ENCODE results near the gene KIDINS220. TPM values are rescaled to one million over a fixed set of nuclear protein-coding genes. Genes with fewer than 3 reads are reported as not detected.
A peak's percentile ranks its signal among the peaks of the same experiment; 100 is the strongest.

Gene KIDINS220
- total RNA-seq, 1 donor from 2014 or later, result 47.8 TPM

- Mint-ChIP-seq H3K36me3 (ENCODE audit: low read depth, unreplicated experiment) (peaks cover 1% of the 10 kb centered on the region), H3K4me1 (ENCODE audit: low read depth, unreplicated experiment) (peaks cover 16% of the 10 kb centered on the region), H3K27me3 (ENCODE audit: low read depth, unreplicated experiment) (peaks cover 19% of the 10 kb centered on the region), H3K27ac (ENCODE audit: unreplicated experiment) (peak overlapping the region; percentile 10), H3K4me3 (ENCODE audit: unreplicated experiment) (peak overlapping the region; percentile 75), H3K9me3 (ENCODE audit: unreplicated experiment) (peaks cover 4% of the 10 kb centered on the region)
- peak; percentile 66 for DNase-seq (ENCODE audit: low read depth)
- H2AFZ ChIP-seq (ENCODE audit: low read depth, low read length), result peak overlapping the region; percentile 44
- H3K9me3 ChIP-seq (ENCODE audit: insufficient read depth, low read depth, low read length), result no peaks in the 10 kb centered on the region
- no peak for FAIRE-seq
- H4K20me1 ChIP-seq (ENCODE audit: insufficient read depth, low read length), result peaks cover 24% of the 10 kb centered on the region
- H3K4me3 ChIP-seq (ENCODE audit: insufficient read depth, low read depth, low read length), result peak overlapping the region; percentile 59
- peak overlapping the region; percentile 93 for H3K9ac ChIP-seq (ENCODE audit: low read length)
- TF ChIP-seq CTCF (IDR thresholded peaks at IDR 0.05; ENCODE audit: insufficient read depth, low read depth, low read length) (no peak), EZH2 (IDR thresholded peaks at IDR 0.05; ENCODE audit: insufficient read depth, low read length) (no peak)
- H3K79me2 ChIP-seq (ENCODE audit: insufficient read depth, low read length), result peaks cover 25% of the 10 kb centered on the region
- peak overlapping the region; percentile 88 for H3K4me2 ChIP-seq (ENCODE audit: low read length)
- H3K36me3 ChIP-seq (ENCODE audit: insufficient read depth, low read length), result no peaks in the 10 kb centered on the region
- H3K27ac ChIP-seq (ENCODE audit: low read depth, low read length), result peak overlapping the region; percentile 93
- H3K4me1 ChIP-seq (ENCODE audit: insufficient read depth, low read length), result peaks cover 45% of the 10 kb centered on the region
- no peaks in the 10 kb centered on the region for H3K27me3 ChIP-seq (ENCODE audit: insufficient read depth, low read length)
Measured at GRCh38 chr2:8679827-8680731, 157.3 kb downstream of the KIDINS220 start.

GRCh38 chr2:8679567-8679826 is 157.9 kb downstream of the KIDINS220 start:
- Mint-ChIP-seq H3K27ac (ENCODE audit: unreplicated experiment) (peak overlapping the region; percentile 22), H3K36me3 (ENCODE audit: low read depth, unreplicated experiment) (peaks cover 1% of the 10 kb centered on the region), H3K4me1 (ENCODE audit: low read depth, unreplicated experiment) (peaks cover 15% of the 10 kb centered on the region), H3K9me3 (ENCODE audit: unreplicated experiment) (peaks cover 7% of the 10 kb centered on the region), H3K27me3 (ENCODE audit: low read depth, unreplicated experiment) (peaks cover 20% of the 10 kb centered on the region), H3K4me3 (ENCODE audit: unreplicated experiment) (peak overlapping the region; percentile 75)
- Histone ChIP-seq H2AFZ (ENCODE audit: low read depth, low read length) (peak overlapping the region; percentile 32), H3K4me3 (ENCODE audit: insufficient read depth, low read depth, low read length) (peak overlapping the region; percentile 59), H3K4me2 (ENCODE audit: low read length) (peak overlapping the region; percentile 88), H3K9ac (ENCODE audit: low read length) (peak overlapping the region; percentile 93), H3K27ac (ENCODE audit: low read depth, low read length) (peak overlapping the region; percentile 93), H3K79me2 (ENCODE audit: insufficient read depth, low read length) (peaks cover 22% of the 10 kb centered on the region), H3K36me3 (ENCODE audit: insufficient read depth, low read length) (no peaks in the 10 kb centered on the region), H3K9me3 (ENCODE audit: insufficient read depth, low read depth, low read length) (peaks cover 3% of the 10 kb centered on the region), H4K20me1 (ENCODE audit: insufficient read depth, low read length) (peaks cover 20% of the 10 kb centered on the region), H3K4me1 (ENCODE audit: insufficient read depth, low read length) (peaks cover 40% of the 10 kb centered on the region), H3K27me3 (ENCODE audit: insufficient read depth, low read length) (no peaks in the 10 kb centered on the region)
- no peak for FAIRE-seq
- DNase-seq (ENCODE audit: low read depth), result no peak
- no peak for TF ChIP-seq EZH2 (IDR thresholded peaks at IDR 0.05; ENCODE audit: insufficient read depth, low read length)
- TF ChIP-seq CTCF (IDR thresholded peaks at IDR 0.05; ENCODE audit: insufficient read depth, low read depth, low read length), result no peak

Other genes starting within 250 kb of the KIDINS220 start
- 7.7 and 13.6 TPM in 2 replicates for gene ID2, start 155.6 kb downstream of the KIDINS220 start, total RNA-seq
- gene MBOAT2, start 166.1 kb upstream of the KIDINS220 start, total RNA-seq, result 54.6 and 58.0 TPM in 2 replicates